ENCODE data around the gene GLRA3. TPM values are rescaled to one million over a fixed set of nuclear protein-coding genes. Genes with fewer than 3 reads are reported as not detected.

Gene GLRA3
- total RNA-seq, 1 donor, result not detected

DNA sequence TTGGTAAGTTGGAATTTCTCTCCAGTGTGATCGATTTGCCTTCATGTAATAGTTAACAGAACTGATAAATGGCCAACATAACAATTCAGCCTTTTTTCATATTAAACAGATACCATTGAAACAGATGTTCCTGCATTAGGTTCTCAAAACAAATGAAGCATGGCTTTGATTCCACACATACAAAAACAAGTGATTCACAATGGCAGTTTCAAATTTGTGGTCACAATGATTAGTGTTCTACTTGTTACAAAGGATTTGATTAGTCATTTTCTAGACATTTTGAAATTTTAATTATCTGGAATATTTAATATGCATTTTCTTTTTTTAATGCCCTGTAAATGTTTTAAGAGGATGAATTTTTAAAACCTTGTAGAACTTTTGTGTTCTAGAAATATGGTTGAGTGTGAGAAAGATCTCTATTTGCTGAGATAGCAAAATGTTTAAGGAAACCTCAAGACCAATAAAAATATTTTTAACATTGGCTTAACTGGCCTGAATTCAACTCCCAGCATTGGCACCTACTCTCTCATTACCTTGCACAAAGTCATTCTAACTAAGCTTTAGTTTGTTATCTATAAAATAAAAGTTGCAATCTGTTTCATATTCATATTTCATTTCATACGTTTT, 18.9 kb upstream of the GLRA3 start:
- no peaks in the 10 kb centered on the region for H3K36me3 ChIP-seq (ENCODE audit: insufficient read depth, low read length)
- no peak for TF ChIP-seq CTCF (IDR thresholded peaks at IDR 0.05; ENCODE audit: extremely low read depth, low read depth, low read length)
- H3K27me3 ChIP-seq (ENCODE audit: insufficient read depth, low read length), result no peaks in the 10 kb centered on the region
- H3K27ac ChIP-seq (ENCODE audit: low read depth, low read length), result no peak overlapping the region
- no peaks in the 10 kb centered on the region for H3K79me2 ChIP-seq (ENCODE audit: insufficient read depth, low read length)
- no peak overlapping the region for H3K4me3 ChIP-seq (ENCODE audit: insufficient read depth, low read length)
- DNase-seq (ENCODE audit: insufficient read length, low spot score, missing footprints), result no peak
- H4K20me1 ChIP-seq (ENCODE audit: insufficient read depth, low read length), result no peaks in the 10 kb centered on the region
- H3K9me3 ChIP-seq (ENCODE audit: low read depth, low read length), result no peaks in the 10 kb centered on the region
- H2AFZ ChIP-seq (ENCODE audit: low read length), result no peak overlapping the region
- H3K4me2 ChIP-seq (ENCODE audit: insufficient read depth, low read length), result no peak overlapping the region
- H3K4me1 ChIP-seq (ENCODE audit: insufficient read depth, low read length), result no peaks in the 10 kb centered on the region

- no peaks in the 10 kb centered on the region for H3K27me3 ChIP-seq (ENCODE audit: insufficient read depth, low read length)
Measured at GRCh38 chr4:174835536-174835935, 6.5 kb upstream of the GLRA3 start.

DNA sequence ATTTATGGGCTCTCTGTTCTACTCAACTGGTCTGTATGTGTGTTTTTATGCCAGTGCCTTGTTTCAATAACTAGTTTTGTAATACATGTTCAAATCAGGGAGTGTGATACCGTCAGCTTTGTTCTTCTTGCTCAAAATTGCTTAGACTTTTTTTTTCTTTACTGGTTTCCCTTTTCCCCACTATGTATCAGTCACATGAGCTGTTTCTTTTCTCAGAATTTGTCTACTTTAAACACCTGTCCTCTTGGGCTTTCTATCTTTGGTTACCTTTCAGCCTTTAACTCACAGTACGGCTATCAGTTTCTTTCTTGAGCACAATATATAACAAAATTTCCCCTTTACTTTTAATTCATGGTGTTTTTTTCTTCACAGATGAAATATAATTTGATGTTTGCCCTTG, 5.4 kb upstream of the GLRA3 start:
- H3K27ac ChIP-seq (ENCODE audit: low read depth, low read length), result no peak overlapping the region
- DNase-seq (ENCODE audit: insufficient read length, low spot score, missing footprints), result no peak
- H3K79me2 ChIP-seq (ENCODE audit: insufficient read depth, low read length), result no peaks in the 10 kb centered on the region
- TF ChIP-seq CTCF (IDR thresholded peaks at IDR 0.05; ENCODE audit: extremely low read depth, low read depth, low read length), result no peak
- no peak overlapping the region for H3K4me2 ChIP-seq (ENCODE audit: insufficient read depth, low read length)
- no peak overlapping the region for H3K4me3 ChIP-seq (ENCODE audit: insufficient read depth, low read length)
- no peaks in the 10 kb centered on the region for H4K20me1 ChIP-seq (ENCODE audit: insufficient read depth, low read length)
- no peaks in the 10 kb centered on the region for H3K9me3 ChIP-seq (ENCODE audit: low read depth, low read length)
- H2AFZ ChIP-seq (ENCODE audit: low read length), result no peak overlapping the region
- no peaks in the 10 kb centered on the region for H3K4me1 ChIP-seq (ENCODE audit: insufficient read depth, low read length)
- H3K27me3 ChIP-seq (ENCODE audit: insufficient read depth, low read length), result no peaks in the 10 kb centered on the region
- H3K36me3 ChIP-seq (ENCODE audit: insufficient read depth, low read length), result no peaks in the 10 kb centered on the region

More at GRCh38 chr4:174835536-174835935, 6.5 kb upstream of the GLRA3 start:
- no peaks in the 10 kb centered on the region for H3K79me2 ChIP-seq (ENCODE audit: insufficient read depth, low read length)
- H3K27ac ChIP-seq (ENCODE audit: low read depth, low read length), result no peak overlapping the region
- no peak overlapping the region for H3K4me2 ChIP-seq (ENCODE audit: insufficient read depth, low read length)
- no peaks in the 10 kb centered on the region for H3K4me1 ChIP-seq (ENCODE audit: insufficient read depth, low read length)
- no peaks in the 10 kb centered on the region for H3K9me3 ChIP-seq (ENCODE audit: low read depth, low read length)
- H3K4me3 ChIP-seq (ENCODE audit: insufficient read depth, low read length), result no peak overlapping the region
- H2AFZ ChIP-seq (ENCODE audit: low read length), result no peak overlapping the region
- no peak for TF ChIP-seq CTCF (IDR thresholded peaks at IDR 0.05; ENCODE audit: extremely low read depth, low read depth, low read length)
- H3K36me3 ChIP-seq (ENCODE audit: insufficient read depth, low read length), result no peaks in the 10 kb centered on the region
- no peaks in the 10 kb centered on the region for H4K20me1 ChIP-seq (ENCODE audit: insufficient read depth, low read length)
- DNase-seq (ENCODE audit: insufficient read length, low spot score, missing footprints), result no peak

DNA sequence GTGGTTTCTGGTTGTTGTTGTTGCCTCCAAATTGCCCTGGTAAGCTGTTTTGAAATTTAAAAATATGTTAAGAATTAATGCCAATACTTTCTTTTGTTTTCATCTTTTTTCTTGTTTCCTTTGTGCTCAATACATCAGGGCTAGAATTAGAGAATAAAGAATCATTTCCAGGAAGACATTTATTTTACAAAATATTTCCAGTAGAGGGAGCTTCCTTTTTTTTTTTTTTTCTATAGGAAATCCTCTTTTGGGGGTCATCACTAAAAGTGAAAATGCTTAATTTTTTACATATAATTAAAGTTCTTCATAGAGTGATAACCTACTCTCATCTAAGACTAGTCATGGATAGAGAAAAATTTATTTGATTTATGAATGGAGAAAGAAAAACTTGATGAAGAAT, 2.4 kb downstream of the GLRA3 start:
- no peak overlapping the region for H3K27ac ChIP-seq (ENCODE audit: low read depth, low read length)
- no peaks in the 10 kb centered on the region for H3K79me2 ChIP-seq (ENCODE audit: insufficient read depth, low read length)
- no peak for DNase-seq (ENCODE audit: insufficient read length, low spot score, missing footprints)
- no peaks in the 10 kb centered on the region for H3K27me3 ChIP-seq (ENCODE audit: insufficient read depth, low read length)
- no peak overlapping the region for H2AFZ ChIP-seq (ENCODE audit: low read length)
- no peak overlapping the region for H3K4me3 ChIP-seq (ENCODE audit: insufficient read depth, low read length)
- no peaks in the 10 kb centered on the region for H3K36me3 ChIP-seq (ENCODE audit: insufficient read depth, low read length)
- no peaks in the 10 kb centered on the region for H4K20me1 ChIP-seq (ENCODE audit: insufficient read depth, low read length)
- no peak overlapping the region for H3K4me2 ChIP-seq (ENCODE audit: insufficient read depth, low read length)
- H3K9me3 ChIP-seq (ENCODE audit: low read depth, low read length), result no peaks in the 10 kb centered on the region
- TF ChIP-seq CTCF (IDR thresholded peaks at IDR 0.05; ENCODE audit: extremely low read depth, low read depth, low read length), result no peak
- H3K4me1 ChIP-seq (ENCODE audit: insufficient read depth, low read length), result no peaks in the 10 kb centered on the region
